Measurements from ENCODE around the gene TEX11.

DNA sequence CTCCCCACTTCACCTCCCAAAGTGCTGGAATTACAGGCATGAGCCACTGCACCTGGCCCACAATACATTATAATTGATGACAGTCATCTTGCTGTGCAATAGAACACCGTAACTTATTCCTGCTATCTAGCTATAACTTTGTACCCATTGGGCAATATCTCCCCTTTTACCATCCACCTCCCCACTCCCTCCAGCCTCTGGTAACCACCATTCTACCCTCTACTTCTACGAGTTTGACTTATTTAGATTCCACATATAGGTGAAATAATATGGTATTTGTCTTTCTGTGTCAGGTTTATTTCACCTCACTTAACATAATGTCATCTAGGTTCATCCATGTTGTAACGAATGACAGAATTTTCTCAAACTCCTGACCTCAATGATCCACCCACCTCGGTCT lies 8.2 kb upstream of the TEX11 start:
- TF ChIP-seq, protein P1, sequence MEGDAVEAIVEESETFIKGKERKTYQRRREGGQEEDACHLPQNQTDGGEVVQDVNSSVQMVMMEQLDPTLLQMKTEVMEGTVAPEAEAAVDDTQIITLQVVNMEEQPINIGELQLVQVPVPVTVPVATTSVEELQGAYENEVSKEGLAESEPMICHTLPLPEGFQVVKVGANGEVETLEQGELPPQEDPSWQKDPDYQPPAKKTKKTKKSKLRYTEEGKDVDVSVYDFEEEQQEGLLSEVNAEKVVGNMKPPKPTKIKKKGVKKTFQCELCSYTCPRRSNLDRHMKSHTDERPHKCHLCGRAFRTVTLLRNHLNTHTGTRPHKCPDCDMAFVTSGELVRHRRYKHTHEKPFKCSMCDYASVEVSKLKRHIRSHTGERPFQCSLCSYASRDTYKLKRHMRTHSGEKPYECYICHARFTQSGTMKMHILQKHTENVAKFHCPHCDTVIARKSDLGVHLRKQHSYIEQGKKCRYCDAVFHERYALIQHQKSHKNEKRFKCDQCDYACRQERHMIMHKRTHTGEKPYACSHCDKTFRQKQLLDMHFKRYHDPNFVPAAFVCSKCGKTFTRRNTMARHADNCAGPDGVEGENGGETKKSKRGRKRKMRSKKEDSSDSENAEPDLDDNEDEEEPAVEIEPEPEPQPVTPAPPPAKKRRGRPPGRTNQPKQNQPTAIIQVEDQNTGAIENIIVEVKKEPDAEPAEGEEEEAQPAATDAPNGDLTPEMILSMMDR (conservative IDR thresholded peaks at IDR 0.05; ENCODE audit: low read depth, low read length), result no peak
- no peak for TF ChIP-seq EZH2 (IDR thresholded peaks at IDR 0.05; ENCODE audit: borderline replicate concordance, low read depth, low read length, poor library complexity, severe bottlenecking)
